Transverse colon (tissue), 3 donors: Measurements from ENCODE around the gene ADGRG4.

Source experiments
- CTCF ChIP-seq, 5 experiments: fragments of 200-600 bp in 3 of 5; fragments of 450-650 bp in 2 of 5; sonication (generic) in 3 of 5; IDR thresholded peaks; 1 replicate in 2 of 5; 2 replicates in 3 of 5; pipeline ENCODE4 v1.5.1; 2016 to 2017; ENCODE audit warnings: antibody characterized with exemption in 5 of 5, inconsistent platforms in 3 of 5, mild to moderate bottlenecking in 2 of 5, moderate library complexity in 1 of 5
- POLR2A ChIP-seq: fragments of 450-650 bp; IDR thresholded peaks from one replicate; pipeline ENCODE4 v1.6.1; 2016; ENCODE audit warnings: antibody characterized with exemption, mild to moderate bottlenecking, moderate library complexity

GRCh38 chrX:136464589-136464988 lies 163.8 kb downstream of the ADGRG4 start:
- TF ChIP-seq CTCF (IDR thresholded peaks at IDR 0.05): no peak
- TF ChIP-seq POLR2A: no peak
